Keratinocyte (primary cell): ENCODE data around the gene PPP1R16B.

Experiments
- CTCF ChIP-seq, 3 experiments: IDR thresholded peaks in 1 of 3; conservative IDR thresholded peaks in 1 of 3; optimal IDR thresholded peaks in 1 of 3; 2 replicates in 2 of 3; 3 replicates in 1 of 3; pipeline versions ENCODE3 to v1.5.1; 2011; ENCODE audit warnings: low read length in 3 of 3, mild to moderate bottlenecking in 3 of 3, moderate library complexity in 2 of 3, control low read depth in 1 of 3, inconsistent platforms in 1 of 3; ENCODE audit not compliant: insufficient read depth in 2 of 3; ENCODE audit errors: extremely low read depth in 1 of 3
- EZH2 ChIP-seq: IDR thresholded peaks from one replicate; pipeline ENCODE4 v1.6.1; 2012; ENCODE audit warnings: inconsistent platforms, mild to moderate bottlenecking, low read length, moderate library complexity

- TF ChIP-seq CTCF (optimal IDR thresholded peaks at IDR 0.05 in 1 of 3, IDR thresholded peaks at IDR 0.05 in 1 of 3, conservative IDR thresholded peaks at IDR 0.05 in 1 of 3; ENCODE audit: extremely low read depth in 1 of 3, insufficient read depth in 2 of 3, low read length in 3 of 3) (no peak), EZH2 (no peak)
Measured at GRCh38 chr20:38828514-38829295, 23.2 kb downstream of the PPP1R16B start.
